Measurements from ENCODE around the gene PTPRZ1. TPM values are rescaled to one million over a fixed set of nuclear protein-coding genes. Genes with fewer than 3 reads are reported as not detected.

Gene PTPRZ1
- polyA plus RNA-seq, 2 of the 4 experiments (the other 2 are of a cell fraction), result not detected

GRCh38 chr7:121885166-121885920, 12.4 kb downstream of the PTPRZ1 start:
- Histone ChIP-seq H3K4me2 (no peak overlapping the region), H3K4me3 (no peak overlapping the region), H3K9me3 (no peaks in the 10 kb centered on the region), H3K4me1 (no peaks in the 10 kb centered on the region), H3K27ac (no peak overlapping the region)
- no peak for TF ChIP-seq MAX (IDR thresholded peaks at IDR 0.05)
- no peak for TF ChIP-seq ZSCAN20 (CRISPR knock-in tag; IDR thresholded peaks at IDR 0.05)
- no peak for TF ChIP-seq CHD2 (IDR thresholded peaks at IDR 0.05; ENCODE audit: low read length, partially characterized antibody)
- no peak for TF ChIP-seq RNF2 (IDR thresholded peaks at IDR 0.05; ENCODE audit: borderline replicate concordance, low read depth)
- TF ChIP-seq EHMT2 (IDR thresholded peaks at IDR 0.05; ENCODE audit: low read depth), result no peak
- no peak for TF ChIP-seq GATA3 (IDR thresholded peaks at IDR 0.05; ENCODE audit: borderline replicate concordance)
- no peak for TF ChIP-seq MYC (IDR thresholded peaks at IDR 0.05; ENCODE audit: borderline replicate concordance, low read length)
- TF ChIP-seq CHD4 (IDR thresholded peaks at IDR 0.05; ENCODE audit: borderline replicate concordance), result no peak
- no peak for TF ChIP-seq HMGXB4 (CRISPR knock-in tag; IDR thresholded peaks at IDR 0.05; ENCODE audit: borderline replicate concordance)
- no peak for TF ChIP-seq EP300 (IDR thresholded peaks at IDR 0.05)
- TF ChIP-seq CBX8 (IDR thresholded peaks at IDR 0.05), result no peak
- TF ChIP-seq RAD21 (conservative IDR thresholded peaks at IDR 0.05 in 1 of 2, IDR thresholded peaks at IDR 0.05 in 1 of 2), result no peak
- no peak for TF ChIP-seq RCOR1 (IDR thresholded peaks at IDR 0.05; ENCODE audit: low read depth, low read length)
- TF ChIP-seq MAZ (IDR thresholded peaks at IDR 0.05; ENCODE audit: borderline replicate concordance, low read depth, low read length), result no peak
- no peak for TF ChIP-seq RARB (CRISPR knock-in tag; IDR thresholded peaks at IDR 0.05)
- TF ChIP-seq HOXA7 (CRISPR knock-in tag; IDR thresholded peaks at IDR 0.05), result no peak
- no peak for TF ChIP-seq ATOH8 (CRISPR knock-in tag; IDR thresholded peaks at IDR 0.05; ENCODE audit: low read depth)
- no peak for TF ChIP-seq JUN (IDR thresholded peaks at IDR 0.05)
- no peak for TF ChIP-seq BCL3 (IDR thresholded peaks at IDR 0.05)
- ATAC-seq (no peak), DNase-seq (ENCODE audit: low read depth in 1 of 2, low spot score in 1 of 2) (no peak), FAIRE-seq (no peak)
- POLR2A ChIA-PET, result no interaction called here
- CTCF ChIA-PET, result no interaction called here
- 2% methylated on average over 4 of the region's 4 CpGs for WGBS (ENCODE audit: missing lambda C conversion rate)

- ChIA-PET POLR2A (no interaction called here), CTCF (no interaction called here)
- FAIRE-seq (no peak), DNase-seq (ENCODE audit: low read depth in 1 of 2, low spot score in 1 of 2) (no peak), ATAC-seq (no peak)
- TF ChIP-seq HDAC2 (IDR thresholded peaks at IDR 0.05) (no peak), SREBF2 (IDR thresholded peaks at IDR 0.05) (no peak), PHF8 (IDR thresholded peaks at IDR 0.05; ENCODE audit: borderline replicate concordance, low read depth) (no peak), HOXB5 (CRISPR knock-in tag; IDR thresholded peaks at IDR 0.05) (no peak), ESRRA (IDR thresholded peaks at IDR 0.05; ENCODE audit: borderline replicate concordance, low read length) (no peak), RNF2 (IDR thresholded peaks at IDR 0.05; ENCODE audit: borderline replicate concordance, low read depth) (no peak), ZNF302 (CRISPR knock-in tag; IDR thresholded peaks at IDR 0.05) (no peak), PBX3 (IDR thresholded peaks at IDR 0.05) (no peak), E2F6 (IDR thresholded peaks at IDR 0.05; ENCODE audit: borderline replicate concordance, low read depth) (no peak), BHLHE40 (IDR thresholded peaks at IDR 0.05; ENCODE audit: low read depth, low read length) (no peak), MAFK (IDR thresholded peaks at IDR 0.05; ENCODE audit: partially characterized antibody) (no peak), GATA3 (IDR thresholded peaks at IDR 0.05; ENCODE audit: borderline replicate concordance) (no peak)
- no peak overlapping the region for H3K4me3 ChIP-seq
- H3K4me1 ChIP-seq, result no peaks in the 10 kb centered on the region
- WGBS (ENCODE audit: missing lambda C conversion rate), result 23% methylated on average over 6 of the region's 6 CpGs
- no peak overlapping the region for H3K4me2 ChIP-seq
- no peaks in the 10 kb centered on the region for H3K9me3 ChIP-seq
- no peak overlapping the region for H3K27ac ChIP-seq
These were observed 14.7 kb downstream of the PTPRZ1 start for GRCh38 chr7:121887634-121888033.
